Hepatocyte (in vitro differentiated cells): ENCODE data around the gene ELF5.

Experiments
- CTCF ChIP-seq: fragments of 200-600 bp; sonication (generic); IDR thresholded peaks from 2 replicates; pipeline ENCODE4 v1.5.1; 2016; ENCODE audit warnings: antibody characterized with exemption, mild to moderate bottlenecking; ENCODE audit not compliant: poor library complexity
- EZH2 ChIP-seq: fragments of 200-600 bp; sonication (generic); IDR thresholded peaks from 2 replicates; pipeline ENCODE4 v1.6.1; 2016; ENCODE audit warnings: antibody characterized with exemption, mild to moderate bottlenecking, borderline replicate concordance
- EZH2phosphoT487 ChIP-seq: fragments of 200-600 bp; sonication (generic); IDR thresholded peaks from one replicate; pipeline ENCODE4 v1.6.1; 2018; ENCODE audit warnings: antibody characterized with exemption, mild to moderate bottlenecking, low read depth, moderate library complexity; ENCODE audit not compliant: unreplicated experiment, severe bottlenecking

DNA sequence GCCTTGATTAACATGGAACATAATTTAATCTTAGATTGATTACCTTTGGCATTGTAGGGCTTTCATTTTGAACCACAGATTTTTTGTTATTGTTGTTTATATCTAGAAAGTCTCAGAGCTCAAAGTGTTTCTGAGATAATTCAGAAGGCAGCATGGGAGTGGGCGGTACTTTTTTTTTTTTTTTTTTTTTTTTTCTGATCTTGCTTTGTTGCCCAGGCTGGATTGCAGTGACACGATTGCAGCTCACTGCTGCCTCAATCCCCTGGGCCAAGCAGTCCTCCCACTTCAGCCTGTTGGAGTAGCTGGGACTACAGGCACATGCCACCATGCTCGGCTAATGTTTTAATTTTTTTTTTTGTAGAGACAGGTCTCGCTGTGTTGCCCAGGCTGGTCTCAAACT lies 53.3 kb downstream of the ELF5 start:
- TF ChIP-seq CTCF (no peak), EZH2phosphoT487 (no peak), EZH2 (no peak)
